Measurements from ENCODE around the gene CHCHD4. TPM values are rescaled to one million over a fixed set of nuclear protein-coding genes. Genes with fewer than 3 reads are reported as not detected.
A peak's percentile ranks its signal among the peaks of the same experiment; 100 is the strongest.

Gene CHCHD4
- 10 to 100 TPM; 17.3 to 18.1 TPM for total RNA-seq

- no peaks in the 10 kb centered on the region for H3K9me3 Mint-ChIP-seq (ENCODE audit: insufficient read depth)
- H3K27me3 Mint-ChIP-seq (ENCODE audit: low read depth): no peaks in the 10 kb centered on the region
- H3K36me3 Mint-ChIP-seq (ENCODE audit: low read depth): peaks cover 47% of the 10 kb centered on the region
- ATAC-seq (peak; percentile 90), DNase-seq (peak; percentile 99)
- ChIA-PET CTCF (interaction anchor here (0.8 to 3.0 kb wide), 9 partner anchors 10 to 234 kb away, joined by 4 to 20 read pairs (median 7); partner anchors contain the start of genes LSM3 and XPC), POLR2A (interaction anchor here (1.0 to 4.1 kb wide), 10 partner anchors 9 to 306 kb away, joined by 3 to 60 read pairs (median 6); partner anchors contain the start of genes LSM3, SLC6A6 and XPC)
- peak within 1 kb of the TSS; percentile 93 for H3K4me3 Mint-ChIP-seq
- peak within 1 kb of the TSS; percentile 90 for H3K27ac Mint-ChIP-seq
- H3K4me1 Mint-ChIP-seq (ENCODE audit: low read depth): peaks cover 61% of the 10 kb centered on the region
Measured at GRCh38 chr3:14124615-14125192, at the start of gene CHCHD4, which contains the start of gene TMEM43. Gene CHCHD4, minus strand, starts transcription at chr3:14124870. Its CDS starts 194 bp downstream, at chr3:14124676. Gene TMEM43, plus strand, starts transcription at chr3:14125052. Its CDS starts 142 bp downstream, at chr3:14125194.

- no peaks in the 10 kb centered on the region for H3K9me3 Mint-ChIP-seq (ENCODE audit: insufficient read depth)
- no peak overlapping the region for H3K27ac Mint-ChIP-seq
- ChIA-PET POLR2A (interaction anchor here (0.5 kb wide), 1 partner anchor 479 kb away, joined by 3 read pairs; no protein-coding TSS in a partner anchor), CTCF (interaction anchor here (0.8 kb wide), 1 partner anchor 276 kb away, joined by 3 read pairs; no protein-coding TSS in a partner anchor)
- no peak for ATAC-seq
- DNase-seq: no peak
- peaks cover 47% of the 10 kb centered on the region for H3K36me3 Mint-ChIP-seq (ENCODE audit: low read depth)
- peaks cover 38% of the 10 kb centered on the region for H3K4me1 Mint-ChIP-seq (ENCODE audit: low read depth)
- no peaks in the 10 kb centered on the region for H3K27me3 Mint-ChIP-seq (ENCODE audit: low read depth)
- no peak overlapping the region for H3K4me3 Mint-ChIP-seq
Measured at GRCh38 chr3:14172496-14172895, 47.8 kb upstream of the CHCHD4 start.

GRCh38 chr3:14170531-14171159 lies 46.0 kb upstream of the CHCHD4 start:
- H3K36me3 Mint-ChIP-seq (ENCODE audit: low read depth): peaks cover 56% of the 10 kb centered on the region
- ATAC-seq (no peak), DNase-seq (no peak)
- H3K27ac Mint-ChIP-seq: no peak overlapping the region
- ChIA-PET CTCF (interaction anchor here (1.0 to 1.5 kb wide), 6 partner anchors 8 to 33 kb away, joined by 3 to 6 read pairs (median 3); partner anchors contain the start of genes LSM3 and XPC), POLR2A (interaction anchor here (0.5 kb wide), 1 partner anchor 314 kb away, joined by 3 read pairs; no protein-coding TSS in a partner anchor)
- H3K4me3 Mint-ChIP-seq: no peak overlapping the region
- no peaks in the 10 kb centered on the region for H3K27me3 Mint-ChIP-seq (ENCODE audit: low read depth)
- H3K9me3 Mint-ChIP-seq (ENCODE audit: insufficient read depth): no peaks in the 10 kb centered on the region
- H3K4me1 Mint-ChIP-seq (ENCODE audit: low read depth): peaks cover 22% of the 10 kb centered on the region

GRCh38 chr3:14169871-14170270 lies 45.2 kb upstream of the CHCHD4 start:
- Mint-ChIP-seq H3K36me3 (ENCODE audit: low read depth) (peaks cover 64% of the 10 kb centered on the region), H3K27me3 (ENCODE audit: low read depth) (no peaks in the 10 kb centered on the region), H3K4me1 (ENCODE audit: low read depth) (peaks cover 14% of the 10 kb centered on the region), H3K27ac (no peak overlapping the region), H3K4me3 (no peak overlapping the region), H3K9me3 (ENCODE audit: insufficient read depth) (no peaks in the 10 kb centered on the region)
- ChIA-PET CTCF (interaction anchor here (1.0 to 1.5 kb wide), 5 partner anchors 8 to 25 kb away, joined by 3 to 4 read pairs (median 3); partner anchors contain the start of genes LSM3 and XPC), POLR2A (no interaction called here)
- no peak for ATAC-seq
- DNase-seq: no peak

GRCh38 chr3:14169435-14169834 lies 44.8 kb upstream of the CHCHD4 start:
- CTCF ChIA-PET: interaction anchor here (1.2 to 1.5 kb wide), 2 partner anchors 9 to 18 kb away, joined by 3 read pairs; partner anchors contain the start of genes LSM3 and XPC
- H3K27ac Mint-ChIP-seq: no peak overlapping the region
- no peak for DNase-seq
- no peaks in the 10 kb centered on the region for H3K27me3 Mint-ChIP-seq (ENCODE audit: low read depth)
- ATAC-seq: no peak
- H3K36me3 Mint-ChIP-seq (ENCODE audit: low read depth): peaks cover 68% of the 10 kb centered on the region
- no peaks in the 10 kb centered on the region for H3K9me3 Mint-ChIP-seq (ENCODE audit: insufficient read depth)
- no peak overlapping the region for H3K4me3 Mint-ChIP-seq
- peaks cover 11% of the 10 kb centered on the region for H3K4me1 Mint-ChIP-seq (ENCODE audit: low read depth)
- POLR2A ChIA-PET: no interaction called here

- no peak overlapping the region for H3K27ac Mint-ChIP-seq
Measured at GRCh38 chr3:14166877-14167603, 42.4 kb upstream of the CHCHD4 start.

GRCh38 chr3:14162178-14162577 lies 37.5 kb upstream of the CHCHD4 start:
- ATAC-seq: no peak
- no peak for DNase-seq
- Mint-ChIP-seq H3K27me3 (ENCODE audit: low read depth) (no peaks in the 10 kb centered on the region), H3K4me3 (no peak overlapping the region), H3K9me3 (ENCODE audit: insufficient read depth) (peaks cover 26% of the 10 kb centered on the region), H3K4me1 (ENCODE audit: low read depth) (no peaks in the 10 kb centered on the region), H3K36me3 (ENCODE audit: low read depth) (peaks cover 90% of the 10 kb centered on the region), H3K27ac (no peak overlapping the region)
- CTCF ChIA-PET: interaction anchor here (1.2 to 1.4 kb wide), 2 partner anchors 8 to 38 kb away, joined by 4 read pairs; partner anchors contain the start of gene CHCHD4
- POLR2A ChIA-PET: no interaction called here

More at GRCh38 chr3:14166877-14167603, 42.4 kb upstream of the CHCHD4 start:
- DNase-seq: no peak
- no peak for ATAC-seq
- CTCF ChIA-PET: no interaction called here
- Mint-ChIP-seq H3K4me3 (no peak overlapping the region), H3K36me3 (ENCODE audit: low read depth) (peaks cover 81% of the 10 kb centered on the region), H3K27me3 (ENCODE audit: low read depth) (no peaks in the 10 kb centered on the region), H3K4me1 (ENCODE audit: low read depth) (peaks cover 7% of the 10 kb centered on the region), H3K9me3 (ENCODE audit: insufficient read depth) (peaks cover 7% of the 10 kb centered on the region)
- POLR2A ChIA-PET: interaction anchor here (0.7 to 1.5 kb wide), 3 partner anchors 9 to 12 kb away, joined by 3 to 9 read pairs (median 3); partner anchors contain the start of genes LSM3 and XPC

GRCh38 chr3:14161282-14161681 lies 36.6 kb upstream of the CHCHD4 start:
- no peaks in the 10 kb centered on the region for H3K27me3 Mint-ChIP-seq (ENCODE audit: low read depth)
- H3K27ac Mint-ChIP-seq: no peak overlapping the region
- ChIA-PET CTCF (interaction anchor here (1.2 to 1.4 kb wide), 2 partner anchors 9 to 37 kb away, joined by 4 read pairs; partner anchors contain the start of gene CHCHD4), POLR2A (no interaction called here)
- no peaks in the 10 kb centered on the region for H3K4me1 Mint-ChIP-seq (ENCODE audit: low read depth)
- no peak for ATAC-seq
- peaks cover 86% of the 10 kb centered on the region for H3K36me3 Mint-ChIP-seq (ENCODE audit: low read depth)
- DNase-seq: no peak
- no peak overlapping the region for H3K4me3 Mint-ChIP-seq
- H3K9me3 Mint-ChIP-seq (ENCODE audit: insufficient read depth): peaks cover 26% of the 10 kb centered on the region

GRCh38 chr3:14159426-14159825 lies 34.8 kb upstream of the CHCHD4 start:
- Mint-ChIP-seq H3K9me3 (ENCODE audit: insufficient read depth) (peaks cover 26% of the 10 kb centered on the region), H3K4me1 (ENCODE audit: low read depth) (no peaks in the 10 kb centered on the region), H3K4me3 (no peak overlapping the region), H3K27ac (no peak overlapping the region), H3K36me3 (ENCODE audit: low read depth) (peaks cover 74% of the 10 kb centered on the region), H3K27me3 (ENCODE audit: low read depth) (no peaks in the 10 kb centered on the region)
- DNase-seq: peak; percentile 12
- no peak for ATAC-seq
- ChIA-PET CTCF (interaction anchor here (0.7 kb wide), 1 partner anchor 11 kb away, joined by 3 read pairs; no protein-coding TSS in a partner anchor), POLR2A (no interaction called here)

GRCh38 chr3:14158370-14158769 lies 33.7 kb upstream of the CHCHD4 start:
- CTCF ChIA-PET: no interaction called here
- peak; percentile 9 for DNase-seq
- no peak overlapping the region for H3K27ac Mint-ChIP-seq
- H3K27me3 Mint-ChIP-seq (ENCODE audit: low read depth): no peaks in the 10 kb centered on the region
- H3K36me3 Mint-ChIP-seq (ENCODE audit: low read depth): peaks cover 71% of the 10 kb centered on the region
- H3K9me3 Mint-ChIP-seq (ENCODE audit: insufficient read depth): peaks cover 26% of the 10 kb centered on the region
- POLR2A ChIA-PET: interaction anchor here (0.9 kb wide), 2 partner anchors 16 to 21 kb away, joined by 3 read pairs; no protein-coding TSS in a partner anchor
- H3K4me1 Mint-ChIP-seq (ENCODE audit: low read depth): no peaks in the 10 kb centered on the region
- ATAC-seq: no peak
- no peak overlapping the region for H3K4me3 Mint-ChIP-seq

GRCh38 chr3:14157951-14158350 lies 33.3 kb upstream of the CHCHD4 start:
- Mint-ChIP-seq H3K9me3 (ENCODE audit: insufficient read depth) (peaks cover 23% of the 10 kb centered on the region), H3K27ac (no peak overlapping the region), H3K4me1 (ENCODE audit: low read depth) (no peaks in the 10 kb centered on the region), H3K4me3 (no peak overlapping the region), H3K36me3 (ENCODE audit: low read depth) (peaks cover 67% of the 10 kb centered on the region), H3K27me3 (ENCODE audit: low read depth) (no peaks in the 10 kb centered on the region)
- ChIA-PET POLR2A (interaction anchor here (0.9 kb wide), 1 partner anchor 16 kb away, joined by 3 read pairs; no protein-coding TSS in a partner anchor), CTCF (no interaction called here)
- no peak for ATAC-seq
- peak; percentile 14 for DNase-seq

Data from activated CD8-positive, alpha-beta T cell treated with anti-CD3 and anti-CD28 coated beads, Interleukin-2, amount 10 ng/mL, durations not matched to agents 7 days and 5 days (primary cell).